HPDE6-E6E7 (cell line): ENCODE measurements around the gene RAB3A.
A peak's percentile ranks its signal among the peaks of the same experiment; 100 is the strongest.

Experiments
- DNase-seq: peaks from one replicate; pipeline ENCODE4 v3.0.0; 2011; ENCODE audit warnings: missing footprints; ENCODE audit errors: extremely low spot score

The RAB3A gene, protein sequence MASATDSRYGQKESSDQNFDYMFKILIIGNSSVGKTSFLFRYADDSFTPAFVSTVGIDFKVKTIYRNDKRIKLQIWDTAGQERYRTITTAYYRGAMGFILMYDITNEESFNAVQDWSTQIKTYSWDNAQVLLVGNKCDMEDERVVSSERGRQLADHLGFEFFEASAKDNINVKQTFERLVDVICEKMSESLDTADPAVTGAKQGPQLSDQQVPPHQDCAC

DNA sequence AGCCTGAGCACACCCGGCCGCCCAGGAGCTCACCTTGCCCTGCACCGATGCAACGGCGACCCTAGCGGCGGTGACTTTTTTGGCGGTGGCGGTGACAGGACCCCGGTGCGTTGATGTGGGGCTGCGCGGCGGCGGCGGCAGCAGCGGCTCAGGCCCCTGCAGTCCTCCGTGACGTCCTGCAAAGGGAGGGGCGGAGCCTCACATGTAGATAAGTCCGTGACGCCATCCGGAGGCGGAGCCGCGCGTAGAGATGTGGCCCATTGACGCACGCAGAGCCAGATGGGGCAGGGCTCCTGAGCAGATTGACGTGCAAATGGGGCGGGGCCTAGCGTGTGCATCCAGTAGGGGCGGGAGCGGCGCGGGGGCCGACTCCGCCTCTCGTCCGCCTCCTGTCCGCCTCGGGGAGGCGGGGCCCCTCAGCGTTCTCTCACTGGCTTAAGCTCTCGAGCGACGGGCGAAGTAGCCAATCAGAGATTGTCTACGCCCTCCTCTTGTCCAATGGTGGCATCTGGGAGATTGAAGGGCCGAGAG lies at the start of gene RAB3A:
Gene RAB3A, minus strand, starts transcription at position 180 of the 531 bp plus-strand sequence. CDS start 1,302 bp downstream, outside the sequence.
- peak; percentile 99 for DNase-seq

DNA sequence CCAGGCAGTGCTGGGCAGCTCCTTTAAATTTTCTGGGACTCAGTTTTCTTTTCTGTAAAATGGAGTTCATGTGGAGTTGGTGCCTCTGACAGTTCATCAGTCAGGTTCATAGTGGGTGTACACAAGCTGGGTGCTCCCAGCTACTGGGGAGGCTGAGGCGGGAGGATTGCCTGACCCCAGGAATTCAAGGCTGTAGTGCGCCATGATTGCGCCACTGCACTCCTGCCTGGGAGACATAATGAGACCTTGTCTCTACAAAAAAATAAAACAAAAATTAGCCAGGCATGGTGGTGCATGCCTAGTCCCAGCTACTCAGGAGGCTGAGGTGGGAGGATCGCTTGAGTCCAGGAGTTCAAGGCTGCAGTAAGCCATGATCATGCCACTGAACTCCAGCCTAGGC lies 49.3 kb upstream of the RAB3A start:
- no peak for DNase-seq

- no peak for DNase-seq
These were observed 48.5 kb upstream of the RAB3A start for GRCh38 chr19:18252370-18252717.

DNA sequence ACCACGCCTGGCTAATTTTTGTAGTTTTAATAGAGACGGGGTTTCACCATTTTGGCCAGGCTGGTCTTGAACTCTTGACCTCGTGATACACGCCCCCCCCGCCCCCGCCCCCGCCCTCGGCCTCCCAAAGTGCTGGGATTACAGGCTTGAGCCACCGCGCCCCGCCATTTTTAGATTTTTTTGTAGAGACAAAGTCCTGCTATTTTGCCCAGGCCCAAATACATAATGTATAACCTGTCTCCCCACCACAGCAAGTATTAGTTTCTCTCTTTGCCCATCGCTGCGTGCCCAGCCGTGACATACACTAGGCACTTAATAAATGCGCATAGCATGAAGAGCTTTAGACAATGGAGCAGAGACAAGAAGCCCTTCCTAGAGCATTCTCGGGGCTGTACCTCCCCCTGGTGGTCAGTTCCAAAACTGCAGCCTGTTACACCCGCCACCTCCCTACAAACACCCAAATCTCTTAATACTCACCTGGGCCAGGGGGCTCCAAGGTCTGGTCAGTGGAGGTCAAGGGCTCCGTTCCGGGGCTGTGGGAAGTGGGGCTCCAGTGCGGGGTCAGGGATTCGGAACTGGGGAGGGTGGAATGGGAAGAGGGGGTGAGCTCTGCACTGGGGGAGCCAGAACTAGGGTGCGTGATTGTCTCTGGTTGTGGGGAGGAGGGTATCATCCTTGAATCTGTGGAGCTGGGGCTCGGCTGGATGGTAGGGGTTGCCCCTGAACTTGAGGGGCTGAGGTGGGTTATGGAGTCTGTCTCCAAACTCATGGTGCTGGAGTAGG lies 47.9 kb upstream of the RAB3A start:
- peak; percentile 62 for DNase-seq

DNA sequence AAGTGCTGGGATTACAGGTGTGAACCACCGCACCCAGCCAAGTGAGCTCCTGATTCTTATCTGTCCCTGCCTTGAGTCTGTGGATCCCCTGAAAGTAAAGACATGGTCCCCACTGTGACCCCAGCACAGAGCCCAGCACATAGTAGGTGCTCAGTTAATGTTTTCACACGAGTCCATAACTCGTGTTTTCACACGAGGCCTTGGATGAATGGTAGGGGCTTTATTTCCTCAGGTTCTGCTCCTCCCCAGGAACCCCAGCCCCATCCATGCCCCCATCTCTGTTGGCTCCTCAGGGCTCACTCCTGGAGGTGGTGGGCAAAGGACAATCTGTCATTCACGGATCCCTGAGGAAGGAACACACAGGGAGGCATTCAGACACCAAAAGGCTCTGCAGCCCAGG lies 46.0 kb upstream of the RAB3A start:
- DNase-seq = no peak

- no peak for DNase-seq
These were observed 41.5 kb upstream of the RAB3A start for GRCh38 chr19:18245297-18245696.

DNA sequence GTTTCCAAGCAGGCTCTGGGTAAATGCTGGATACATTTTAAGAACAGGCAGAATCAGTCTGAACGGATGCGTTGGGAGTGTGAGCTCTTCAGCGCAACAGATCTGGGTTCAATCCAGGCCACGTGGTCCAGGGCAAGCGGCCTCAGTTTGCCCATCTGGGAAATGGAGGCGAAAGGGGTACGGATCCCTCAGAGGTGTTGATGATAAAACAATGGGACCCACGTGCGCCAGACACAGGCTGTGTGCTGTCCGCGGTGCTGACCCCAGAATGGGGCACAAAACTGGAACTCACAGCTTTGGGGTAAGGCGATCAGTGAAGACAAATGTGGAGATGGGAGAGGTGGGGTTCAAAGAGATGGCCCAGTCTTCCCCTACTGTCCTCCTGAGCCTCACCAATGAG lies 35.5 kb upstream of the RAB3A start:
- DNase-seq = no peak

DNA sequence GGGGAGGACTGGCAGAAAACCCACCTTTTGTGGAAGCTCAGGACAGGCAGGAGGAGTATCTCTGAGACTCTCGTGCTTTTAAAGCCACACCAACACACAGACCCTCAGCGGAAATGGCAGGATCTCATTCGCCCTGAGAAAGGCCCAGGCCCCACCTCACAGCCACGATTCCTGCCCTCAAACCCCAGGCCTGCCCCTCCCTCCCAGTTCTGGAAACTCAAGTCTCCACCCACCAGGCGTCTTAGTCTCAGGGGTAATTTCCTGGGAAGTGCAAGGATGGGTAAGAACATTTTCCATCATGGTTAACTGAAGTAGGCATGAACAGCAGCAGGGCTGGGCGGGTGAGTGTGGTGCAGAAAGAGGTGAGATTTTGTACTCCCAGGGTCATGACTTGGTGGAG lies 30.4 kb upstream of the RAB3A start:
- DNase-seq = no peak

GRCh38 chr19:18233224-18233825 lies 29.5 kb upstream of the RAB3A start:
- DNase-seq = no peak

- DNase-seq = no peak
These were observed 28.8 kb upstream of the RAB3A start for GRCh38 chr19:18232540-18233223.

- DNase-seq = no peak
These were observed 27.9 kb upstream of the RAB3A start for GRCh38 chr19:18231775-18232174.

GRCh38 chr19:18230941-18231734 lies 27.3 kb upstream of the RAB3A start:
- DNase-seq = no peak

DNA sequence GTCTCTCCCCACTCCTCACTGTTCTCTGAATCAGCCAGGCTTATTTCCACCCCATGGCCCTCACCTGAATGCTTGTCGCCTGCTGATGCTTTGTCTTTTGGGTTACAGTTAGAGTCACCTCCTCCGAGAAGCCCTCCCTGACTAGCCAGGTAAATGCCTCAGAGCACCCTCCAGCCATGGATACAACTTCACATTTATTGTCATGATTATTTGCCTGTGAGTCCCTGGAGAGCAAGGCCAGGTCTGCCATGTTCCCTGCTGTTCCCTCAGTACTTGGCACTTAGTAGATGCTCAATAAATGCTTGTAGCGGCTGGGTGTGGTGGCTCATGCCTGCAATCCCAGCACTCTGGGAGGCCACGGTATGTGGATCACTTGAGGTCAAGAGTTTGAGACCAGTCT lies 26.1 kb upstream of the RAB3A start:
- DNase-seq = no peak

DNA sequence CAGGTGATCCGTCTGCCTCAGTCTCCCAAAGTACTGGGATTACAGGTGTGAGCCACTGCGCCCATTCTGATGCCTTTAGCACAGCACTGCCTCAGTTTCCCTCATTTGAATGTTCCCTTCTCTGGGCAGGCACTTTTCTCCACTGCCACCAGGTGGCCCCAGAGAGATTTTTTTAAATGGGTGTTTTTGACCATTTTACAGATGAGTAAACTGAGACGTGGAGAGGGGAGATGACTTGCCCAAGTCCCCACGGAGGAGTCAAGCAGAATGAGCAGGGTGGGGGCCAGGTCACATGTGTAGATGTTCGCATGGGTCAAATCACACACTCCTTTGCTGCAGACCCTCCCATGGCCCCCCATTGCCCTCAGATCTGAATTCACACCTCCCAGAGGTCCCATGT lies 25.6 kb upstream of the RAB3A start:
- DNase-seq = no peak

DNA sequence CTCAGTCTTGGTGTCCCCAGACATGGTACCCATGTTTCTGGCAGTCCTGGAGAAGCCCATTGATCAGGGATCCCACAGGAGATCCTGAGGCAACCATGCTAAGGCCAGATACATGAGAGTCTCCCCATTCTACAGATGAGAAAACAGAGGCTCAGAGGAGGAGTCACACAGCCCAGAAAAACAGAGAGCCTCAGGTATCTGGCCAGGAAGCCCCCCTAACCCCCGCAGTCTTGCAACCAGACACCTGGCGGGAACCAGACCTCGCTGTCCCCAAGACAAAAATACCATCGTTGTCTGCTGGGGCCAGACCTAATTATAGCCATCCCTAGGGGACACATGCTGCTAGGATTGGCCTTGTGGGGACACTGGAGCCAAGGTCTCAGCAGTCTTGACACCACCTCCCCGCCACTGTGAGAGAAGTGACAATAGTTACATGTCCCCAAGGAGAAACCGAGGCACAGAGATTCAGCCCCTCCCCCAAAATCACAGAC lies 24.0 kb upstream of the RAB3A start:
- no peak for DNase-seq

DNA sequence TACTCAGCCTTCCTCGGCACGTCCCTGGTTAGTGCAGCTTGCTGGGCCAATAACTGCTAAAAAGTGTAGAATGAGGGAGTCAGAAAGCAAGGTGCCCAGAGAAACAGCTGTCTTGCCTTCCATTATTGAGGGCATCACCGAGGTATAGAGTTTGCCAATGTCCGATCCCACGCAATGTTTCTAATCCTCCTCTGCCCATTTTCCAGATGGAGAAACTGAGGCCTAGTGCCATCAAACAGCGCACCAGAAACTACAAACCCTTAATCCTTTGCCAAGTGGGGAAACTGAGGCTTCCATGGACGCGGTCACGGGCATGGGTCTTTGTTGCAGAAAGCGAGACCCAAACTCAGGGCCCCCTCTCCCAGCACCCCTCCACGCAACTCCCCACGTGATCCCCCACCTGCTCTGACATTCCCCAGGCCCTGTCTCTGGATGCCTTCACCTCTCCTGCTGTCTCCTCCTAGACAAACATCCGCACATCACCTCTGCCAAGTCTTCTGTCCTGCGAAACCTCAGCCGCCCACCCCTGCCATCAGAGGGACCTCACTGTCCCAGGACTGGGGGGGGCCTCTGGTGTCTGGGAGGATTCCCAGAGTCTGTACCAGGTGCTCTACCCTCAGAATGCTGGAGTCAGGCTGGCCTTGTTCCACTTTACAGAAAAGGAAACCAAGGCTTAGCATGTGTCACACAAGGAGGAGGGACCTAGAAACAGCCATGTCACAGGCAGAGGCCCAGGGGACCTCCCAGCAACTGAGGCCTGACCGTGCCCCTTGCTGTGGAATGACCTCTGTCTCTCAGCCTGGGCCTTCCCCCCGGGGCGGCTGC lies 23.3 kb upstream of the RAB3A start:
- no peak for DNase-seq

DNA sequence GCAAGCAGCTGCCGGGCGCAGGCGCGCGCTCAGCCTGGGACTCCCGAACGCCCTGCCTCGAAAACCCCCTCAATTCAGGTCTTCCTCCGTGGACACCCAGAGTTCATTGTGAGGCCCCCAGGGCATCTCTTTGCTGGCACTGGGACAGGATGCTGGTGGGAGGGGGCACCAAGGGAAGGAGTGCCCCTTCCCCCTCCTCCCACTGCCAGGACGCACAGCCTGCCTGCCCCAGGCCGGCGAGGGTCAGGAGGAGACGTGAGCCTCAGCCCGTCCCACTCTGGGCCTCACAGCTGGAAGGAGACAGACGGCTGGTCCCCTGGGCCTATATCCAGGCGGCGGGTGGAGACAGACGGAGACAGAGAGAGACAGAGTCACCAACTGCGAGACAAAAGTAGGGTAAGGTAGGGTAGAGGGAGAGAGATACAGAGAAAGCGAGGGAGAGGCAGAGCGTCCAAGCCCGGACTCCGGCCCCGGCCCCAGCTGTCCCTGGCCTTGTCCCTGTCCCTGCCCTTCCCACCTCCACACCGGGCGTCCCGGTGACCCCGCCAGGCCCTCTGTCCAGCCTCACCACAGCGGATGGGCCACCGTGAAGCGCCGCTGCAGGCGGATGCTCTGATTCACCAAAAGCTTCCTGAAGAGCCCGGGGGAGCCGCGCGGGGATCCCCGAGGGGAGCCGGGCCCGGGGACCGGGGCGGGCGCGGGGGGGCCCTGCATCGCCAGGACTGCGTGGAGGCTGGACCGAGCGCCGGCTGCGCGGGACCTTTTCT lies 22.0 kb upstream of the RAB3A start, which contains the start of gene PDE4C:
Gene PDE4C, minus strand, starts transcription at position 737 of the 767 bp plus-strand sequence. Its CDS starts 23 bp downstream, at position 714.
- no peak for DNase-seq

GRCh38 chr19:18225355-18225701 lies 21.5 kb upstream of the RAB3A start:
- DNase-seq = no peak

DNA sequence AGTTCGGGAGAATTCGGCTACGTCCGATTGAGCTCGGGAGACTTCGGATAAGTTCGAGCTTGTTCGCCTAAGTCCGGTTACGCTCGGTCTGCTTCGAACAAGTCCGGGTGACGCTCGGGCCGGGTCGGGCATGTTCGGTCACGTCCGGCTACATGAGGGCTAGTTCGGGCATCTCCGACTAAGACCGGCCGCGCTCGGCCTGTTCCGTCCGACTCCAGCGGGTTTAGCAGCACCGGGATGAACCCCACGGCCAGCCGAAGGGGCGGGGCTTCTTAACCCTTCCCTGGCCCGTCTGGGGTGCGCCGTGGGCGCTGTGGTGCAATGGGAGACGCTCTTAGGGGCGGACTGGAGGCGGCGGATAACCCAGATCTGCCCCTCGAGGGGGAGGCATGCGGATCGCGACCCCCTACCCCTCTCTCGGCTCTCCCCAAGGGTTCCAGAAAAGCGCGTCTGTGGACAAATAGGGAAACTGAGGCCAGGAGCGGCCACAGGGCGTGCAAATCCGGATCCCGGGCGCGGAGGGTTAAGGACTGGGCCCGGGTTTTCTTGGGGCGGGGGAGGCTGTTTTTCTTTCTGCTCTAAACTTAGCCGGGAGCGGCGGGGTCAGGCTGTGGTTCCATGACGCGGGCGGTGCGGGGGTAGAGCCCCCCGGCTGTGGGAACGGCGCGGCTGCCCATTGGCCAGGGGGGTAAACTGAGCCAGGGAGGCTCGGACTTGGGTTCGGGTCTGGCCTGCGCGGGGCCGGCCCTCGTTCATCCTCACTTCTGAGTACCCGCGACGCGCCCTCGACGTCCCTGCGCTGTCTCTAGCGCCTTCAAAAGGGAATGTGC lies 20.9 kb upstream of the RAB3A start:
- DNase-seq = peak; percentile 96
